ENCODE measurements around the gene DNAAF8. TPM values are rescaled to one million over a fixed set of nuclear protein-coding genes. Genes with fewer than 3 reads are reported as not detected.

DNAAF8 gene
- total RNA-seq, 1 experiment from 2014 or later = 0.39 TPM

DNA sequence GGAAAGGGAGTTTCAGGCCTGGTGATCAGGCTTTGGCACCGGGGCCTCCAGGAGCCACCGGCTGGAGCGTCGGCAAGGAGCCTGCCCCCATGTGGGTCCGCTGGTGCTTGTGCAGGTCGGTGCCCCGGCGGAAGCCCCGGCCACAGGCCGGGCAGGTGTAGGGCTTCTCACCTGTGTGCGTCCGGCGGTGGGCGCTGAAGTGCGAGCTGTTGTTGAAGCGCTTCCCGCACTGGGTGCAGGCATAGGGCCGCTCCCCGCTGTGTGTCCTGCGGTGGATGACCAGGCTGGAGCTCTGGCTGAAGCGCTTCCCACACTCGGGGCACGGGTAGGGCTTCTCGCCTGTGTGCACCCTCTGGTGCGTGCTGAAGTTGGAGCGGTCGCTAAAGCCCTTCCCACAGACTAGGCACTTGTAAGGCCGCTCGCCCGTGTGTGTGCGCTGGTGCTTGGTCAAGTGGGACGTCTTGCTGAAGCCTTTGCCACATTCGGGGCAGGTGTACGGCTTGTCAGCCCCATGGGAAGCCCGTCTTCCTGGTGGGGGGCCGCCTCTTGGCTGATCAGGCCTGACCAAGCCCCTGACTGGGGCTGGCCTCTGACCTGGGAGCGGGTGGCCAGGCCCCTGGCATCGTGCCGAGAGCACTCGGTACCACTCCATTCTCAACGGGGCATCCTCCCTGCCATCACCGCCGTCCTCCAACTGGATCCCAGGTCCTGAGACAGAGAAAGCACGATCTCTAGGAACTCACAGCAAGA is 18.2 kb downstream of the DNAAF8 start:
- Mint-ChIP-seq H3K4me3 (no peak overlapping the region), H3K27ac (no peak overlapping the region), H3K36me3 (ENCODE audit: insufficient read depth in 1 of 3, low read depth in 3 of 3) (peaks cover 29 to 52% (median 49%) of the 10 kb centered on the region in 3 experiments), H3K9me3 (peaks cover 7 to 9% of the 10 kb centered on the region in 2 experiments; a peak in 3 of 5 replicates), H3K27me3 (ENCODE audit: low read depth) (no peaks in the 10 kb centered on the region), H3K4me1 (no peaks in the 10 kb centered on the region)
- no peak overlapping the region for H3T11ph ChIP-seq (ENCODE audit: low read length)
- H2AK5ac ChIP-seq (ENCODE audit: insufficient read length, low read length) = no peak overlapping the region
- no peaks in the 10 kb centered on the region for H4K20me1 ChIP-seq (ENCODE audit: control insufficient read depth, insufficient read depth, insufficient read length)
- no peak overlapping the region for H2BK120ac ChIP-seq (ENCODE audit: low read depth, low read length, poor library complexity, severe bottlenecking)
- no peak overlapping the region for H3K18ac ChIP-seq (ENCODE audit: insufficient read length, low read depth, low read length)
- no peak overlapping the region for H2AFZ ChIP-seq (ENCODE audit: low read length)
- H3K4me1 ChIP-seq (ENCODE audit: insufficient read depth, low read length) = no peaks in the 10 kb centered on the region
- no peaks in the 10 kb centered on the region for H3K9me3 ChIP-seq (ENCODE audit: control insufficient read depth, low read depth, low read length)
- H3K9ac ChIP-seq (ENCODE audit: extremely low read depth, insufficient read length, low read length) = no peak overlapping the region
- no peak overlapping the region for H3K23ac ChIP-seq (ENCODE audit: insufficient read length, low read depth, low read length)
- no peak overlapping the region for H4K8ac ChIP-seq (replicated peaks; ENCODE audit: insufficient read length, low read depth, low read length)
- H3K4me2 ChIP-seq (ENCODE audit: insufficient read depth, insufficient read length, low read length) = no peak overlapping the region
- no peak overlapping the region for H3K4ac ChIP-seq (ENCODE audit: low read depth, low read length)
- no peak overlapping the region for H4K91ac ChIP-seq (ENCODE audit: insufficient read length, low read depth, low read length)
- H3K79me2 ChIP-seq (ENCODE audit: insufficient read depth, low read length) = no peaks in the 10 kb centered on the region
- H3K79me1 ChIP-seq (ENCODE audit: insufficient read depth, low read depth, low read length, poor library complexity, severe bottlenecking) = no peaks in the 10 kb centered on the region
- TF ChIP-seq, protein P1, sequence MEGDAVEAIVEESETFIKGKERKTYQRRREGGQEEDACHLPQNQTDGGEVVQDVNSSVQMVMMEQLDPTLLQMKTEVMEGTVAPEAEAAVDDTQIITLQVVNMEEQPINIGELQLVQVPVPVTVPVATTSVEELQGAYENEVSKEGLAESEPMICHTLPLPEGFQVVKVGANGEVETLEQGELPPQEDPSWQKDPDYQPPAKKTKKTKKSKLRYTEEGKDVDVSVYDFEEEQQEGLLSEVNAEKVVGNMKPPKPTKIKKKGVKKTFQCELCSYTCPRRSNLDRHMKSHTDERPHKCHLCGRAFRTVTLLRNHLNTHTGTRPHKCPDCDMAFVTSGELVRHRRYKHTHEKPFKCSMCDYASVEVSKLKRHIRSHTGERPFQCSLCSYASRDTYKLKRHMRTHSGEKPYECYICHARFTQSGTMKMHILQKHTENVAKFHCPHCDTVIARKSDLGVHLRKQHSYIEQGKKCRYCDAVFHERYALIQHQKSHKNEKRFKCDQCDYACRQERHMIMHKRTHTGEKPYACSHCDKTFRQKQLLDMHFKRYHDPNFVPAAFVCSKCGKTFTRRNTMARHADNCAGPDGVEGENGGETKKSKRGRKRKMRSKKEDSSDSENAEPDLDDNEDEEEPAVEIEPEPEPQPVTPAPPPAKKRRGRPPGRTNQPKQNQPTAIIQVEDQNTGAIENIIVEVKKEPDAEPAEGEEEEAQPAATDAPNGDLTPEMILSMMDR (conservative IDR thresholded peaks at IDR 0.05) = no peak
- H3K27ac ChIP-seq (ENCODE audit: insufficient read length, low read depth, low read length) = no peak overlapping the region
- H4K5ac ChIP-seq (ENCODE audit: insufficient read length, low read depth, low read length) = no peak overlapping the region
- no peaks in the 10 kb centered on the region for H3K23me2 ChIP-seq (ENCODE audit: insufficient read length, low read depth, low read length, poor library complexity, severe bottlenecking)
- DNase-seq = no peak
- H3K14ac ChIP-seq (ENCODE audit: insufficient read depth, low read length) = no peak overlapping the region
- H2BK20ac ChIP-seq (ENCODE audit: low read depth, low read length, poor library complexity, severe bottlenecking) = no peak overlapping the region
- no peak overlapping the region for H2BK12ac ChIP-seq (ENCODE audit: insufficient read length, low read depth, low read length)
- H2BK5ac ChIP-seq (ENCODE audit: insufficient read length, low read length) = no peak overlapping the region
- H3K56ac ChIP-seq (ENCODE audit: insufficient read length, low read depth, low read length) = no peak overlapping the region
- no peak overlapping the region for H2BK15ac ChIP-seq (ENCODE audit: low read depth, low read length)
- WGBS (ENCODE audit: extremely low coverage, insufficient read length, low lambda C conversion rate) = no CpG with 5 or more reads among the region's 44 CpGs
- no peaks in the 10 kb centered on the region for H3K27me3 ChIP-seq (ENCODE audit: insufficient read depth, low read length)
